Ovary (tissue), 3 donors: Measurements from ENCODE around the gene HEPACAM.

Source experiments
- POLR2A ChIP-seq: fragments of 450-650 bp; IDR thresholded peaks from one replicate; pipeline ENCODE4 v1.6.1; 2017; ENCODE audit warnings: antibody characterized with exemption, mild to moderate bottlenecking, moderate library complexity
- TF ChIP-seq, protein P1 (sequence below), 3 donors: fragments of 450-650 bp in 2 of 3; fragments of 200-600 bp in 1 of 3; IDR thresholded peaks; one replicate each; pipeline versions ENCODE4 v1.5.1 to v1.8.0; 2016 to 2022; ENCODE audit warnings: antibody characterized with exemption in 3 of 3, mild to moderate bottlenecking in 1 of 3
- donor health status: DM: no; HTN: no; CAD: no.

DNA sequence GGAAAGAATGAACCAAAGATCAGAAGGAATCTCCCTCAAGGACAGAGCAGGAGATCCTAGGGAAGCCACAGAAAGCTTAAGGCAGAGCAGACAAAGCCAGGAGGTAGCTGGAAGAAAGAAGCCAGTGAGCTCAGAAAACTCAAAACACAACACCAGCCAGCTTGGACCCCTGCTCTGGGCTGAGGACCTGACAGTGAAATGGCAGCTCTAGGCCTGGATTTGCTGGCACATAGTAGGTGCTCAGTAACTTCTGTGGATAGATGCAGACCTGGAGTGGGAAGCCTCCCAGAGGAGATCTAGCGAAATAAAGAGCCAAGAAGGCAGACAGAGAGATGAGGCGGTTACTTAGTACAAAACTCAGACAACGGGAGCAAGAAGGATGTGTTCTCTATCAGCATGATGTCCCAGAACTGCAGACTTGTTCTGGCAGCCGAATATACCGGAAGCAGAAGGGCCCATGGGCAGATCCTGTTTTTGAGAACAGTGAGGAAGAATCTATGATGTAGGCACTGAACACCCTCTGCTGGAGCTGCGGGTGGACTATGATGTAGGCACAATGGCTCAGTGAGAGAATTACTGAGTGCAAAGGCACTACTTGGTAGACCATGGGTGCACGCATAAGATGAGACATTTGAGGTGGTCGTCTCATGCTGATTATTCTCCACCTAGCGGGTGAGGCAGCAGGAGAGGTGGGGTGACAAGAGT, 42.9 kb downstream of the HEPACAM start:
- no peak for TF ChIP-seq POLR2A
- TF ChIP-seq, protein P1, sequence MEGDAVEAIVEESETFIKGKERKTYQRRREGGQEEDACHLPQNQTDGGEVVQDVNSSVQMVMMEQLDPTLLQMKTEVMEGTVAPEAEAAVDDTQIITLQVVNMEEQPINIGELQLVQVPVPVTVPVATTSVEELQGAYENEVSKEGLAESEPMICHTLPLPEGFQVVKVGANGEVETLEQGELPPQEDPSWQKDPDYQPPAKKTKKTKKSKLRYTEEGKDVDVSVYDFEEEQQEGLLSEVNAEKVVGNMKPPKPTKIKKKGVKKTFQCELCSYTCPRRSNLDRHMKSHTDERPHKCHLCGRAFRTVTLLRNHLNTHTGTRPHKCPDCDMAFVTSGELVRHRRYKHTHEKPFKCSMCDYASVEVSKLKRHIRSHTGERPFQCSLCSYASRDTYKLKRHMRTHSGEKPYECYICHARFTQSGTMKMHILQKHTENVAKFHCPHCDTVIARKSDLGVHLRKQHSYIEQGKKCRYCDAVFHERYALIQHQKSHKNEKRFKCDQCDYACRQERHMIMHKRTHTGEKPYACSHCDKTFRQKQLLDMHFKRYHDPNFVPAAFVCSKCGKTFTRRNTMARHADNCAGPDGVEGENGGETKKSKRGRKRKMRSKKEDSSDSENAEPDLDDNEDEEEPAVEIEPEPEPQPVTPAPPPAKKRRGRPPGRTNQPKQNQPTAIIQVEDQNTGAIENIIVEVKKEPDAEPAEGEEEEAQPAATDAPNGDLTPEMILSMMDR (IDR thresholded peaks at IDR 0.05), result no peak
